CD4-positive, alpha-beta T cell (primary cell): ENCODE results near the gene EYA2. TPM values are rescaled to one million over a fixed set of nuclear protein-coding genes. Genes with fewer than 3 reads are reported as not detected.
"Not testable (repeated sequence)": the region's sequence is repeated elsewhere in the genome, so short reads cannot be mapped to it uniquely, and the experiment has no call there.

Experiments used
- ATAC-seq: fragments of 200-7000 bp; cut with Tn5 transposase; one replicate; pipeline ENCODE4 v1.10.0; 2022; ENCODE audit warnings: mild to moderate bottlenecking; ENCODE audit not compliant: poor library complexity
- CTCF ChIA-PET: fragments of 350-600 bp; sonication (Branson Sonifier 250); formaldehyde crosslinking; loops from one replicate; lab custom pipeline; 2021; ENCODE audit warnings: antibody characterized with exemption, inconsistent platforms; lab: Charles Lee
- POLR2A ChIA-PET: fragments of 350-600 bp; sonication (Branson Sonifier 250); formaldehyde crosslinking; loops from one replicate; lab custom pipeline; 2021; ENCODE audit warnings: antibody characterized with exemption, inconsistent platforms; lab: Charles Lee
- DNase-seq, 14 experiments: peaks; one replicate each; pipeline ENCODE4 v3.0.0-alpha.2; 2013 to 2020; ENCODE audit warnings: mixed read lengths in 2 of 14
- H3K27ac ChIP-seq, 2 donors: one replicate each; pipeline versions ENCODE4 v1.5.1 to v1.7.0; 2013; ENCODE audit warnings: low read length in 2 of 2, low read depth in 1 of 2, mild to moderate bottlenecking in 1 of 2
- H3K27me3 ChIP-seq, 2 experiments: 1 replicate in 1 of 2; 2 replicates in 1 of 2; pipeline versions ENCODE4 v1.6.1 to v1.7.0; 2013; ENCODE audit warnings: low read length in 2 of 2, control low read depth in 1 of 2, mild to moderate bottlenecking in 1 of 2, moderate library complexity in 1 of 2; ENCODE audit not compliant: insufficient read depth in 2 of 2, control insufficient read depth in 1 of 2
- H3K36me3 ChIP-seq: one replicate; pipeline ENCODE4 v1.6.1; 2013; ENCODE audit warnings: low read length, control low read depth; ENCODE audit not compliant: insufficient read depth
- H3K4me1 ChIP-seq: one replicate; pipeline ENCODE4 v1.6.1; 2013; ENCODE audit warnings: low read length, control low read depth; ENCODE audit not compliant: insufficient read depth
- H3K4me3 ChIP-seq: one replicate; pipeline ENCODE4 v1.5.1; 2013; ENCODE audit warnings: mild to moderate bottlenecking, low read length, moderate library complexity
- H3K9me3 ChIP-seq, 2 experiments: 1 replicate in 1 of 2; 2 replicates in 1 of 2; pipeline versions ENCODE4 v1.6.1 to v1.7.0; 2013; ENCODE audit warnings: low read length in 2 of 2, mild to moderate bottlenecking in 2 of 2, control low read depth in 1 of 2, moderate library complexity in 1 of 2; ENCODE audit not compliant: control insufficient read depth in 1 of 2, insufficient read depth in 1 of 2
- H3K27ac Mint-ChIP-seq: one replicate; pipeline ENCODE4 v1.8.0; 2020; ENCODE audit warnings: mixed read lengths
- H3K27me3 Mint-ChIP-seq: one replicate; pipeline ENCODE4 v1.8.0; 2021; ENCODE audit warnings: mixed read lengths
- H3K36me3 Mint-ChIP-seq: one replicate; pipeline ENCODE4 v1.8.0; 2021; ENCODE audit warnings: low read depth, mixed read lengths
- H3K4me1 Mint-ChIP-seq: one replicate; pipeline ENCODE4 v1.8.0; 2021; ENCODE audit warnings: low read depth, mixed read lengths
- H3K4me3 Mint-ChIP-seq: one replicate; pipeline ENCODE4 v1.8.0; 2020; ENCODE audit warnings: mild to moderate bottlenecking, mixed read lengths
- H3K9me3 Mint-ChIP-seq: one replicate; pipeline ENCODE4 v1.8.0; 2020; ENCODE audit warnings: mixed read lengths
- intact Hi-C, 2 experiments: fragments of 100-400 bp; cut with DNase I in 1 of 2; cut with micrococcal nuclease in 1 of 2; formaldehyde crosslinking; loops; one replicate each; pipeline versions ENCODE4 v1.15.1 to v1.9.0; 2023 to 2025; cut with DNase I, micrococcal nuclease
- total RNA-seq, 174 experiments: library from RNA in 2 of 174; stranded (reverse) in 2 of 174; gene quantifications; one replicate each; pipeline ENCODE4 v1.2.3 and lab custom pipeline; 2021 to 2026
- TF ChIP-seq, protein P1 (sequence below): fragments of 200-600 bp; IDR thresholded peaks from one replicate; pipeline ENCODE4 v1.8.0; 2022; ENCODE audit warnings: antibody characterized with exemption, mild to moderate bottlenecking

The EYA2 gene
- total RNA-seq, 2 experiments from 2014 or later: not detected

DNA sequence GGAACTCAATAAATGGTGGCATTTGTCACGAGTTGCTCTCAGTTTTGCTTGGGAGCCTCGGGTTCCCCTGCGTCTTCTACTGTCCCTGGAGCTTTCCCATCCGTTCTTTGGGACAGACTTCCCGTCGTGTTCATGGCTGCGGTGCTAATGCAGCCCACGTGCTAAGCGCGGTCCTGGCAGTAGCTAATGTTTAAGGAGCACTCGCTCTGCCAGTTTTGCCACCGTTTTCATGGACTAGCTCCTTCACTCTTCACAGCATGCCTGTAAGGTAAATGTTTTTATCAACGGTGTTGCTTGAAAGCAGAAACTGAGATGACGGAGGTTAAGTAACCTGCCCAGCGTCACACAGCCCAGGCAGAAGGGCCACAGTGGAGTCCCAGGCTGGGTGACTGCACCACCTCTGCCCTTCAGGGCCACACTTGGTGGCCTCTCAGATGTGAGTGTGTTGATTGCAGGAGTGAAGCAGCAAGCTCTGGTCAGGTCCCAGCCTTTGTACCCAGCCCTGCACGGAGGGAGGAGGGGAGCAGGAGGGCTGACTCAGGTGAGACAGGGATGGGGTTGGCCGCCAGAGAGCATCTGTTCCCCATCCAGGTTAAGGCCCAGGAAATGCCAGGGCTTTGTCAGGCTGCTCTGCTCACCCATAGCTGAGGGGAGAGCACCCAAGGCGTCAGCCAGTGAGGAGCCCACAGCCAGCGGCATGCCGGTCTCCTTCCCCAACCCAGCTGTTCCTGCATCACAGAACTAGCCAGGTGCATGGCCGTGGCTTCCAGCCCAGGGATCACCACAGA, 280.0 kb downstream of the EYA2 start:
- no peak overlapping the region for H3K27ac ChIP-seq
- POLR2A ChIA-PET: no interaction called here
- TF ChIP-seq, protein P1, sequence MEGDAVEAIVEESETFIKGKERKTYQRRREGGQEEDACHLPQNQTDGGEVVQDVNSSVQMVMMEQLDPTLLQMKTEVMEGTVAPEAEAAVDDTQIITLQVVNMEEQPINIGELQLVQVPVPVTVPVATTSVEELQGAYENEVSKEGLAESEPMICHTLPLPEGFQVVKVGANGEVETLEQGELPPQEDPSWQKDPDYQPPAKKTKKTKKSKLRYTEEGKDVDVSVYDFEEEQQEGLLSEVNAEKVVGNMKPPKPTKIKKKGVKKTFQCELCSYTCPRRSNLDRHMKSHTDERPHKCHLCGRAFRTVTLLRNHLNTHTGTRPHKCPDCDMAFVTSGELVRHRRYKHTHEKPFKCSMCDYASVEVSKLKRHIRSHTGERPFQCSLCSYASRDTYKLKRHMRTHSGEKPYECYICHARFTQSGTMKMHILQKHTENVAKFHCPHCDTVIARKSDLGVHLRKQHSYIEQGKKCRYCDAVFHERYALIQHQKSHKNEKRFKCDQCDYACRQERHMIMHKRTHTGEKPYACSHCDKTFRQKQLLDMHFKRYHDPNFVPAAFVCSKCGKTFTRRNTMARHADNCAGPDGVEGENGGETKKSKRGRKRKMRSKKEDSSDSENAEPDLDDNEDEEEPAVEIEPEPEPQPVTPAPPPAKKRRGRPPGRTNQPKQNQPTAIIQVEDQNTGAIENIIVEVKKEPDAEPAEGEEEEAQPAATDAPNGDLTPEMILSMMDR: no peak
- no peaks in the 10 kb centered on the region for H3K27me3 ChIP-seq
- Mint-ChIP-seq H3K9me3 (no peaks in the 10 kb centered on the region), H3K36me3 (no peaks in the 10 kb centered on the region), H3K4me1 (no peaks in the 10 kb centered on the region), H3K27ac (no peak overlapping the region), H3K27me3 (peaks cover 4% of the 10 kb centered on the region), H3K4me3 (no peak overlapping the region)
- no peak for ATAC-seq
- CTCF ChIA-PET: no interaction called here
- H3K4me1 ChIP-seq: no peaks in the 10 kb centered on the region
- no peak overlapping the region for H3K4me3 ChIP-seq
- intact Hi-C loops: no loop called here
- H3K9me3 ChIP-seq: no peaks in the 10 kb centered on the region
- no peaks in the 10 kb centered on the region for H3K36me3 ChIP-seq
- DNase-seq: no peak

DNA sequence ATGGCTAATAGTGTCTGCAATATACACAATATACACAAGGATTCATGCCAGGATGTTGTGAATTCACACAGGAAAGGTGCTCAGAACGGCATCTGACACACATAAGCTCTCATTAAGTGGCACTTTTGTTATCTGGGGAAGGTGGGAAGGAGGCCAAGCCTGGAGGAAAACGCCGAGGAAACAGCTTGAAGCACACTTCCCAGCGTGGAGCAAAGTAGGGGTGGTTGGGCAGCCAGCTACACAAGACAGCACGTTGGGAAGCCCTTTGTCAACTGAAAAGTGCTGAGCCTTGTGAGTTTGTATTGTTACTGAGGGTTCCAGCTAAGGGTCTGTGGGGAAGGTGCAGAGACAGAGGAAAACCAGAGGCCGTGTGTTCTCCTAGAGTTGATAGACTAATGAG, 280.9 kb downstream of the EYA2 start:
- Mint-ChIP-seq H3K36me3 (no peaks in the 10 kb centered on the region), H3K4me1 (no peaks in the 10 kb centered on the region), H3K27ac (no peak overlapping the region), H3K4me3 (no peak overlapping the region), H3K27me3 (peaks cover 4% of the 10 kb centered on the region), H3K9me3 (no peaks in the 10 kb centered on the region)
- no peak for ATAC-seq
- no peaks in the 10 kb centered on the region for H3K9me3 ChIP-seq
- ChIA-PET POLR2A (no interaction called here), CTCF (no interaction called here)
- DNase-seq: no peak
- H3K27me3 ChIP-seq: no peaks in the 10 kb centered on the region
- H3K27ac ChIP-seq: no peak overlapping the region
- TF ChIP-seq, protein P1: no peak
- H3K4me1 ChIP-seq: no peaks in the 10 kb centered on the region
- H3K4me3 ChIP-seq: no peak overlapping the region
- intact Hi-C loops: no loop called here
- H3K36me3 ChIP-seq: no peaks in the 10 kb centered on the region

DNA sequence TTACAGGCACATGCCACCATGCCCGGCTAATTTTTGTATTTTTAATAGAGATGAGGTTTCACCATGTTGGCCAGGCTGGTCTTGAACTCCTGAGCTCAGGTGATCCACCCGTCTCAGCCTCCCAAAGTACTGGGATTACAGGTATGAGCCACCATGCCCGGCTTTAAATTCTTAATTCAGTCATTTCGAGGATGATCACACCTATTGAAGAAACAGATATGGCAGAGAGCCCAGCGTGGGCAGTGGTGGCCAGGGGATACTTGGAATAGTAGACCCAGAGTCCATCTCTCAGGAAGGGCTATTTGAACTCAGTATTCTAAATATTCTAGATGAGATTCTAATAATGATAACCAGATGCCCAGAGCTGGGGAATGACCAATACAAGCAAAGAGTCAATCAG, 281.6 kb downstream of the EYA2 start:
- H3K36me3 Mint-ChIP-seq, H3K4me1 ChIP-seq, H3K4me1 Mint-ChIP-seq, H3K27ac Mint-ChIP-seq, H3K36me3 ChIP-seq, DNase-seq, H3K27me3 Mint-ChIP-seq, H3K9me3 ChIP-seq, POLR2A ChIA-PET, intact Hi-C loops, H3K4me3 Mint-ChIP-seq, H3K27ac ChIP-seq, ATAC-seq, CTCF ChIA-PET, H3K27me3 ChIP-seq, H3K4me3 ChIP-seq, H3K9me3 Mint-ChIP-seq: not testable (repeated sequence)

DNA sequence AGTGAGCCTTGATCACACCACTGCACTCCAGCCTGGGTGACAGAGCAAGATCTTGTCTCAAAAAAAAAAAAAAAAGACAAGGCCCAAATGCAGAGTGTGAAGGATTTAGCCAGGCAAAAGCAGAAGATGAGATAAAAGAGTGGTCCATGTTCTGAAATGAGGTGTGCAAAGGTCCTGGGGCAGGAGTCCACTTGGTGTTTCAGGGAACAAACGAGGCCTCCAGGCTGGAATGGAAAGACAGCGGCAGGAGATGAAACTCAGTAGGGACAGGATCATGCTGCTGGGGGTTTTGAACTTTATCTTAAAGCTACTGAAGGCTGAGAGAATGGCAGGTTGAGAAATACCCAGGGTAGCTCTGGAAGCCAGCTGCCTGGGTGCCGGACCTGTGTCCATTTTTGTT, 283.6 kb downstream of the EYA2 start:
- no peaks in the 10 kb centered on the region for H3K36me3 Mint-ChIP-seq
- ChIA-PET CTCF (no interaction called here), POLR2A (no interaction called here)
- H3K4me3 Mint-ChIP-seq: no peak overlapping the region
- H3K27me3 Mint-ChIP-seq: no peaks in the 10 kb centered on the region
- DNase-seq: no peak
- no peaks in the 10 kb centered on the region for H3K4me1 ChIP-seq
- no peak for ATAC-seq
- H3K9me3 Mint-ChIP-seq: no peaks in the 10 kb centered on the region
- H3K9me3 ChIP-seq: no peaks in the 10 kb centered on the region
- no peaks in the 10 kb centered on the region for H3K36me3 ChIP-seq
- H3K4me1 Mint-ChIP-seq: no peaks in the 10 kb centered on the region
- TF ChIP-seq, protein P1: no peak
- no peak overlapping the region for H3K27ac Mint-ChIP-seq
- no peaks in the 10 kb centered on the region for H3K27me3 ChIP-seq
- H3K4me3 ChIP-seq: no peak overlapping the region
- no peak overlapping the region for H3K27ac ChIP-seq
- intact Hi-C loops: no loop called here
